Renal cortical epithelial cell (primary cell): ENCODE results near the gene EHD2. TPM values are rescaled to one million over a fixed set of nuclear protein-coding genes. Genes with fewer than 3 reads are reported as not detected.
A peak's percentile ranks its signal among the peaks of the same experiment; 100 is the strongest.
"Not testable (repeated sequence)": the region's sequence is repeated elsewhere in the genome, so short reads cannot be mapped to it uniquely, and the experiment has no call there.

Experiments used
- DNase-seq: peaks from one replicate; pipeline ENCODE4 v3.0.0-alpha.2; 2011; ENCODE audit warnings: low read depth
- total RNA-seq: library from RNA; depleted of rRNA; stranded (reverse); fragments of >200 nt; gene quantifications from 2 replicates; pipeline ENCODE4 v1.2.3, GENCODE V29; 2014

The EHD2 gene, protein sequence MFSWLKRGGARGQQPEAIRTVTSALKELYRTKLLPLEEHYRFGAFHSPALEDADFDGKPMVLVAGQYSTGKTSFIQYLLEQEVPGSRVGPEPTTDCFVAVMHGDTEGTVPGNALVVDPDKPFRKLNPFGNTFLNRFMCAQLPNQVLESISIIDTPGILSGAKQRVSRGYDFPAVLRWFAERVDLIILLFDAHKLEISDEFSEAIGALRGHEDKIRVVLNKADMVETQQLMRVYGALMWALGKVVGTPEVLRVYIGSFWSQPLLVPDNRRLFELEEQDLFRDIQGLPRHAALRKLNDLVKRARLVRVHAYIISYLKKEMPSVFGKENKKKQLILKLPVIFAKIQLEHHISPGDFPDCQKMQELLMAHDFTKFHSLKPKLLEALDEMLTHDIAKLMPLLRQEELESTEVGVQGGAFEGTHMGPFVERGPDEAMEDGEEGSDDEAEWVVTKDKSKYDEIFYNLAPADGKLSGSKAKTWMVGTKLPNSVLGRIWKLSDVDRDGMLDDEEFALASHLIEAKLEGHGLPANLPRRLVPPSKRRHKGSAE
- total RNA-seq = 43.9 and 172 TPM in 2 replicates

DNA sequence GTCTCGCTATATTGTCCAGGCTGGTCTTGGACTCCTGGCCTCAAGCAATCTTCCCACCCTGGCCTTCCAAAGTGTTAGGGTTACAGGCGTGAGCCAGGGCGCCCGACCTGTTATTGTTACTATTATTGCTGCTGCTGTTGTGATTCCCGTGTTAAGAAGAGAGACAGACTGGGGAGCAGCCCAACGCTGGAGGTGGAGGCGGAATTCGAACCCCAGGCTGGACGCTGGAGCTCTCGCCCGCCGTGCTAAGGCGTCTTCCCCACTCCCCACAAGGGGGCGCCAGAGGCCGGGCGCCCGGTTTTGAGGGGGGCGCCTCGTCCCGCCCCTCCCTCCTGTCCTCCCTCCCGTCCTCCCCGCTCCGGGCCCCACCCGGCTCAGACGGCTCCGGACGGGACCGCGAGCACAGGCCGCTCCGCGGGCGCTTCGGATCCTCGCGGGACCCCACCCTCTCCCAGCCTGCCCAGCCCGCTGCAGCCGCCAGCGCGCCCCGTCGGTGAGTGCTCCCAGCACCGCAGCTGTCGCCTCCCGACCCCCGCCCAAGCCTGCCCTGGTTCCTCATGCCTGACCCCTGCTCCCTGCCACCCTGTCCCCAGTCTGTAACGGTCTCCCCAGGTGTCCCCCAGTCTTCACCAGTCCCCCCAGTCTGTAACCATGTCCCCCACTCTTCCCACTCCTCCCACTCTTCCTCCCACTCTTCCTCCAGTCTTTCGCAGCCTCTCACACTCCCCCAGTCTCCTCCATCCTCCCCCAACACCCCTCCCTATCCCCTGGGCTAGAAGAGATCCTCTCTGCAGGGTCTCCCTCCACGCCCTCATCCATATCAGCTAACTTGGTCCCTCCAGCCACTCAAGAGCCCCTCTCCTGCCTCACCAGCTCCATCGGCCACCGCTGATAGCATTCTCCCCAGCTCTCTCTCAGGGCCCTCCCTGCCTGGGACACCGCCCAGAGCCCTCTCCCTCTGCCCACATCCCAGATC, at the start of gene EHD2:
Gene EHD2, plus strand, starts transcription at position 377 of the 976 bp plus-strand sequence. CDS start 3,191 bp downstream, outside the sequence.
- DNase-seq = no peak

DNA sequence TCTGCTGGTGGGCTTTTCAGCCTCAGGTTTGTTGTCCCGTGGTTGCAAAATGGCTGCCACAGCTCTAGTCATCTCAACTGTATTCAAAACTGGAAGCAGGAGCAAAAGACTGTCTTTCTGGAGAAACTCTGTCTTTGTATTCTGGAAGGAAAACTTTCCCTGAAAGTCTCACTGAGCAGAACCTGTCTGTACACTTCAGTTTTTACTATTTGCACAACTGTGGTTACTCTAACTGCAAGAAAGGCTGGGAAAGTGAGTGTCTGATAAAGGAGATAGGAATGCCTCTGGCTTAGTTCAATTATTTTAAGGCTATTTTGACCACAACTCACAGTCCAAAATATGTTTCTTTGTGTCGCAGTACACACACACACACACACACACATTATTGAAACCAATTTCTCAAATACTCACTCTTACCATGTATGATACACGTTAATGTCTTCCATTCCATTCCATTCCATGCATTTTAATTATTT, 49.7 kb upstream of the EHD2 start:
- DNase-seq = peak; percentile 91

DNA sequence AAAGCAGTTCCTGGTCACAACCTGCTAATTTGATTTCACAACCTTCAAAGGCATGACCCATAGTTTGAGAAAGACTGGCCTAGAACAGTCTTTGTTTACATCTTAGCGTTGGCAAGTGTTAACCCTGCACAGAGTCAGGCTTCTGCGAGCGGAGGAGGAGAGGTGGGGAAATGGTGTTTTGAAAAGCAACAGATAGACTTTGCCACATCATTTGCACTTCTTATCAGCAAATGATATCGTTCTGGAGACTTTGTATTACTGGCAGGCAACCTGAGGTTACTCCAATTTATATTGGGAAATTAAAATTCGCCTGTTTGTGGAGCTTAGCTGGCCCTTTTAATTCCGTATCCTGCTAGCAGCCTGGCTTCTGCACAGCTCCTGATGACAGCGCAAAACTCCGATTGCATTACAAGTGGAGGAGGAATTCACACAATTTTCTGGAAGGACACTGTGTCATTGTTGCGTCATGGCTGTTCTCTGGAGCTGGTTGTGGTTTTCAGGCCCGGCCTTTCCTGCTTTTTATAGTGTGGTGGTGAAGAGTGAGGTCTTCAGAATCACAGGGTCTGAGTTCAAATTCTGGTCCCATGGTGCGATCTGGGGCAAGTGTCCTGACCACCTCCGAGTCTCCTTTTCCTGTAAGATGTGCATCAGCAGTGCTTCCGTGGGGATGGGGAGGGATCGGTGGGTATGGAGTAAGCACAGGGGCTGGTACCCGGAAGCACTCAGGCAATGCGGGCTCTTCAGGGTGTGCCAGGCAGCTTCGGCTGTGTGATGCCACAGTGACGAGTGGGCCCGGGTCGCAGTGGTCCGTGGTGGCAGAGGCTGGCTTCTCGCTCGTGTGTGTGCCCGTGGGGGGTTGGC, 49.1 kb upstream of the EHD2 start:
- peak; percentile 91 for DNase-seq

DNA sequence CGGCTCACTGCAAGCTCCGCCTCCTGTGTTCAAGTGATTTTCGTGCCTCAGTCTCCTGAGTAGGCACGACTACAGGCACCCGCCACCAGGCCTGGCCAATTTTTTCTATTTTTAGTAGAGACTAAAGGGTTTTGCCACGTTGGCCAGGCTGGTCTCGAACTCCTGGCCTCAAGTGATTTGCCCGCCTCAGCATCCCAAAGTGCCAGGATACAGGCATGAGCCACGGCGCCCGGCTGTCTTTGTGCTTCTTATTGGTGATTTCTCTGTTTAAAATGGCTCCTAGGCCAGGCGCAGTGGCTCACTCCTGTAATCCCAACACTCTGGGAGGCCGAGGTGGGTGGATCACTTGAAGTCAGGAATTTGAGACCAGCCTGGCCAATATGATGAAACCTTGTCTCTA, 44.7 kb upstream of the EHD2 start:
- not testable (repeated sequence) for DNase-seq

DNA sequence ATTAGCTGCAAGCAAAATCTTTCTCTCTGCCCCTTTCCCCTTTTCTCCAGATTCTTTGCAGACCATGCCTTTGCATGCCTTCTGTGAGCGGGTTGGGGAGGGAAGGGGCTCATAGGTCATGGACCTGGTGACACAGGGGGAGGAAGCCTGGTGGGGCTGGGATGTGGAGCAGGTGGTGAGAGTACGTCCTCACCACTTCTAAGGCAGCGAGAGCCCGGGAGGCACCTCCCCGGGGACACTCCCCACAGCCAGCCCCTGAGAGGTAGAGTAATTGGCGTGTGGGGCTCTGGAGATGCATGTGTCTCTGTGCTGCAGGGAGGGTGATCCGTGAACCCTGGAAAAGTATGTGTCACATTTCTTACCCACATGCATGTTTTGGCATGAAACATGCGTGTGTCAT, 42.5 kb upstream of the EHD2 start:
- DNase-seq = no peak

DNA sequence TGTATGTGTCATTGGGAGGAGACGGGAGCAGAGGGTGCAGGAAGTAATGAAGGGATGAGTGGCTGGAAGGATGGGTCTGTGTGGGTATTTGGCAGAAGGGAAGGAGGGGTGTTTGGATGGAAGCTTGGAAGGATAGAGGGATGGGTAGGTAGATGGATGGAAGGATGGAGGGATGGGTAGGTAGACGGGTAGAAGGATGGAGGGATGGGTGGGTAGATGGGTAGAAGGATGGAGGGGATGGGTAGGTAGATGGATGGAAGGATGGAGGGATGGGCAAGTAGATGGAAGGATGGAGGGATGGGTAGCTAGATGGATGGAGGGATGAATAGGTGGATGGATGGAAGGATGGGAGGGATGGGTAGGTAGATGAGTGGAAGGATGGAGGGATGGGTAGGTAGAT, 41.7 kb upstream of the EHD2 start:
- DNase-seq = no peak

DNA sequence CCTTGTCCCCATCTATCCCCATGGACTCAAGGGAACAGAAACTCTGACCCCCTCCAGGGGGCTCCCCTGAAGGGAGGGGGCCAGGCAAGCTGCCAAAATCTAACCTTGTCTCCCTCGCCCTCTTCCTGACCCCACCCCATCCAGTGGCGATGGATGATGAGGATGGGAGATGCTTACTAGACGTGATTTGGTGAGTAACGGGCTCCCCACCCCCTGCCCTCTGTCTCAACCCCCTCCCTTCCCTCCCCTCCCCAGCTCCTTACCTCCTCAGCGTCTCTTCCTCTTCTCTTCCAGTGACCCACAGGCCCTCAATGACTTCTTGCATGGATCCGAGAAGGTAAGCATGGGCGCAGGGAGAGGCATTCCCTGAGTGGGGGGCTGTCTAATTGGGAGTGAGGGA, 39.8 kb upstream of the EHD2 start:
- DNase-seq = no peak

DNA sequence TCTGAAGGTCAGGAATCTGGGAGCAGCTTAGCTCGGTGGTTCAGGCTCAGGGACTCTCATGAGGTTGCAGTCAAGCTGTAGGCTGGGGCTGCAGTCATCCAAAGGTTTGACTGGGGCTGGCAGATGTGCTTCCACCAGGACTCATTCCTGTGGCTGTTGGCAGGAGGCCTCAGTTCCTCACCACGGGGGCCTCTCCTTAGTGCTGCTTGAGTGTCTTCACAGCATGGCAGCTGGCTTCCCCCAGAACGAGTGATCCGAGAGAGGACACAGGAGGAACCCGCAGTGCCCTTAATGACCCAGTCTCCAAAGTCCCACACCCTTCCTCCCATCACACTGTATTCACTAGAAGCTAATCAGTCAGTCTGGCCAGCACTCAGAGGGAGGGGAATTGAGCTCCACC, 38.7 kb upstream of the EHD2 start:
- no peak for DNase-seq

DNA sequence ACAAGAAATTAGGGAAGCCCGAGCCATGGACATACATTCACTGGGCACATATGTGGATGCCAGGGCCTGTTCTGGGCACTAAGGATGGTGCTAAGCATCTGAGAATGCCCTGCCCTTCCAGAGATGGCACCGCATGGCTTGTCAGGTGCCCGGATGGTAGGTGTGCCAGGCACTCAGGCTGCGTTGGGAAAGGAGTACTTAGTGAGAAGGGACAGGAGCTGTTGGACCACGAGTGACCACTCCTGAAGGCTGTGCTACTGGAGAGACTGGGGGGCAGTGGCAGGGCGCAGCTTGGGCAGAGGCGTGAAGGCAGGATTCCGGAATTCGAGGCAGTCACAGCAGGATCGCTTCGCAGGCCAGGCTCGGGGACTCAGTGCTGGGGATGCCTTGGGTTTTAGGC, 38.0 kb upstream of the EHD2 start:
- no peak for DNase-seq

DNA sequence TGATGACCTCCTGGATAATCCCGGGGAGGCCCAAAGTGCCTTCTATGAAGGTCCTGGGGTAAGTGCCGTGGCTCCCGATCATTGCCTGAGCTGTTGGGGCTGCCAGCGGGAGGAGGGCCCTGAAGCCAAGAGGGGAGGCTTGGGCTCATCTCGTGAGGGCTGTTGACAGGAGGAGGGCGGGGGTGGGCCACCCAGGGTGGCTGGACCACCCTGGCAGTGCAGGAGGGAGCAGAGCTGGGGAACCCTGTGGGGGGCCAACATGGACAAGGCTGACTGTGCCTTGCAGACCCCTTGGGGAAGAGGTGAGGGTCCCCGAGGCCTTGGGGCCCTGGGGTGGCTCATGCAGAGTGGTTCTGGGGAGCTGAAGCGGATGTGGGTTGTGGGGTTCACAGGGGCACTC, 37.4 kb upstream of the EHD2 start:
- DNase-seq = no peak

DNA sequence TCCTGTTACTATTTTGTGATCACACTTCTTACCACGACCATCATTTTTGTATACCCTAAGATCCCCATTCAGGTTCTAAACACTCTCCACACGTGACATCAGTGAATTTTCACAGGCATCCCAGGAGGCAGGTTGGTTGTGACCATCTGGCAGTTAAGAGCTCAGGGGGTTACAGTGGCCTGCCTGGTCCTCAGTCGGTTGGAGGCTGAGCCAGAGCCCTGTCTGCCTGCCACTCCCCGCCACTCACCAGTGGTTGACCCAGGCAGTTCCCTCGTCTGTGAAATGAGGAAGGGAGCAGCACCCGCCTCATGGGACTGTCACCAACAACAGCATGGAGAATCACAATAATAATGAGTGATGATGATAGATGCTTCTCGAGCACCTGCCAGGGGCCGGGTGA, 36.4 kb upstream of the EHD2 start:
- DNase-seq = no peak

DNA sequence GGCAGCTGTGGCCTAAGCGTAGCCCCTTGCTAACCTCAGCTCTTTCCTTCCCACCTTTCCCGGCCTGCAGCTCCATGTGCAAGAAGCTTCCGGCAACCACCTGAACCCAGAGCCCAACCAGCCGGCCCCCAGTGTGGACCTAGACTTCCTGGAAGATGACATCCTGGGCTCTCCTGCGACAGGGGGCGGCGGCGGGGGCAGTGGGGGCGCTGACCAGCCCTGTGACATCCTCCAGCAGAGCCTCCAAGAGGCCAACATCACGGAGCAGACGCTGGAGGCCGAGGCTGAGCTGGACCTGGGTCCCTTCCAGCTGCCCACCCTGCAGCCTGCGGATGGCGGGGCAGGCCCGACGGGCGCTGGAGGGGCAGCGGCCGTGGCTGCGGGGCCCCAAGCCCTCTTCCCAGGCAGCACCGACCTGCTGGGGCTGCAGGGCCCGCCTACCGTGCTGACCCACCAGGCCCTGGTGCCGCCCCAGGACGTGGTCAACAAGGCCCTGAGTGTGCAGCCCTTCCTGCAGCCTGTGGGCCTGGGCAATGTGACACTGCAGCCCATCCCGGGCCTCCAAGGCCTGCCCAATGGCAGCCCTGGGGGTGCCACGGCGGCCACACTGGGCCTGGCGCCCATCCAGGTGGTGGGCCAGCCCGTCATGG, 33.8 kb upstream of the EHD2 start:
- no peak for DNase-seq

DNA sequence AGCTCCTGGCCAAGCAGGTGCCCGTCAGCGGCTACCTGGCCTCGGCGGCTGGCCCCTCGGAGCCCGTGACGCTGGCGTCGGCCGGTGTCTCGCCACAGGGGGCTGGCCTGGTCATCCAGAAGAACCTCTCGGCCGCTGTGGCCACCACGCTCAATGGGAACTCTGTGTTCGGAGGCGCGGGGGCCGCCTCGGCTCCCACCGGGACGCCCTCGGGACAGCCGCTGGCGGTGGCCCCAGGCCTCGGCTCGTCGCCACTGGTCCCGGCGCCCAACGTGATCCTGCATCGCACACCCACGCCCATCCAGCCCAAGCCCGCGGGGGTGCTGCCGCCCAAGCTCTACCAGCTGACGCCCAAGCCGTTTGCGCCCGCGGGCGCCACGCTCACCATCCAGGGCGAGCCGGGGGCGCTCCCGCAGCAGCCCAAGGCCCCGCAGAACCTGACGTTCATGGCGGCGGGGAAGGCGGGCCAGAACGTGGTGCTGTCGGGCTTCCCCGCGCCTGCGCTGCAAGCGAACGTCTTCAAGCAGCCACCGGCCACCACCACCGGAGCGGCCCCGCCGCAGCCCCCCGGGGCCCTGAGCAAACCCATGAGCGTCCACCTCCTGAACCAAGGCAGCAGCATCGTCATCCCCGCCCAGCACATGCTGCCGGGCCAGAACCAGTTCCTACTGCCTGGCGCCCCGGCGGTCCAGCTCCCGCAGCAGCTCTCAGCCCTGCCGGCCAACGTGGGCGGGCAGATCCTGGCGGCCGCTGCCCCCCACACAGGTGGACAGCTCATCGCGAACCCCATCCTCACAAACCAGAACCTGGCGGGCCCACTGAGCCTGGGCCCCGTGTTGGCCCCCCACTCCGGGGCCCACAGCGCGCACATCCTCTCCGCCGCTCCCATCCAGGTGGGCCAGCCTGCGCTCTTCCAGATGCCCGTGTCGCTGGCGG, 33.0 kb upstream of the EHD2 start:
- DNase-seq = no peak

DNA sequence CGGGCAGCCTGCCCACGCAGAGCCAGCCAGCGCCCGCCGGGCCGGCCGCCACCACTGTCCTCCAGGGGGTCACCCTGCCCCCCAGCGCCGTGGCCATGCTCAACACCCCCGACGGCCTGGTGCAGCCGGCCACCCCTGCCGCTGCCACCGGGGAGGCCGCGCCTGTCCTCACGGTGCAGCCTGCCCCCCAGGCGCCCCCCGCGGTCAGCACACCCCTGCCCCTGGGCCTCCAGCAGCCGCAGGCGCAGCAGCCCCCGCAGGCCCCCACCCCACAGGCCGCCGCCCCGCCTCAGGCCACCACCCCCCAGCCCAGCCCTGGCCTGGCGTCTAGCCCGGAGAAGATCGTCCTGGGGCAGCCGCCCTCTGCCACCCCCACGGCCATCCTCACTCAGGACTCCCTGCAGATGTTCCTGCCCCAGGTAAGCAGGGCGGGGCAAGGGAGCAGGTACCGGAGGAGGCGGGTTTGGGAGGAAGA, 32.3 kb upstream of the EHD2 start:
- no peak for DNase-seq

DNA sequence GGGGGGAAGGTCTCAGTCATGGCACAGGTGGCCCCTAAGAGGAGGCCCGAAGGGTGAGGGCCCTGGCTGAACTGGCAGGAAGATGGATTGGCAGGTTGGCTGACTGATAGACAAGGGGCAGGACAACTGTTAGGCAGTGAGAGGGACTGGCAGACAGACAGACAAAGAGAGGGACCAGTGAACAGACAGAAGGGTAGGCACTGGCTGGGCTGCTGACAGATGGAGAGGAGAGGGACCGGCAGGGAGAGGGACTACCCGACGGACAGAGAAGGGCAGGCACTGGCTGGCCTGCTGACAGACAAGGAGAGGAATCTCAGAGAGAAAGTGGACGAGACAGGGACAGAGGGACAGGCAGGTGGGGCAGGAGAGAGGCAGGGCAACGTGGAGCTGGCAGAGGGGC, 31.8 kb upstream of the EHD2 start:
- no peak for DNase-seq

DNA sequence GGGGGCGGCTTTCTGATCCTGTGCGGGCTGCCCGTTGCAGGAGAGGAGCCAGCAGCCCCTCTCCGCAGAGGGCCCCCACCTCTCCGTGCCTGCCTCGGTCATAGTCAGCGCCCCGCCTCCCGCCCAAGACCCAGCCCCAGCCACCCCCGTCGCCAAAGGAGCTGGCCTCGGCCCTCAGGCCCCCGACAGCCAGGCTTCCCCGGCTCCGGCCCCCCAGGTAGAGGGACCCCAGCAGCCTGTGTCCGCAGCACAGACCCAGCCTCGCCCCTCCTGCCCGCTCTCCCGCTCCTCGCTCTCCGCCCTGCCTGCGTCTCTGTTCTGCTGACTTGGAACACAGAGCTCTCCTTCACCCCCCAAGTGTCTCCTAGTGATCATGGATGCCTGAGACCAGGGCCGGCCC, 31.3 kb upstream of the EHD2 start:
- DNase-seq = no peak

DNA sequence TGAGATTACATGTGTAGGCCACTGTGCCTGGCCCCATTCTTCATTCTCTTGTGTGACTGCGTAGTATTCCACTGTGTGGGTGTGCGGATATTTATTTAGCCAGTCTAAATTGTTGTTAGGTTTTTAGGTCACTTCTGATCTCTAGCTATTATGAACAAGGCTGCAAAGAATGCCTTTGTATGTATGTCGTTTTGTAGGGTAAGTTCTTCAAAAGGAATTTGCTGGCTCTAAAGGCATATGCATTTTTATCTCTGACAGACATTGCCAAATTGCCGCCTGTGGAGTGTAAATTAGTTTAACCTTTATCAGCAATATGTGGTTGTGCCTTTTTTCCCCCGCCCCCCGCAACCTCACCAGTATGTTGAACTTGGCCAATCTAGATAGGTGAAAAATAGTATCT, 30.3 kb upstream of the EHD2 start:
- DNase-seq = no peak

DNA sequence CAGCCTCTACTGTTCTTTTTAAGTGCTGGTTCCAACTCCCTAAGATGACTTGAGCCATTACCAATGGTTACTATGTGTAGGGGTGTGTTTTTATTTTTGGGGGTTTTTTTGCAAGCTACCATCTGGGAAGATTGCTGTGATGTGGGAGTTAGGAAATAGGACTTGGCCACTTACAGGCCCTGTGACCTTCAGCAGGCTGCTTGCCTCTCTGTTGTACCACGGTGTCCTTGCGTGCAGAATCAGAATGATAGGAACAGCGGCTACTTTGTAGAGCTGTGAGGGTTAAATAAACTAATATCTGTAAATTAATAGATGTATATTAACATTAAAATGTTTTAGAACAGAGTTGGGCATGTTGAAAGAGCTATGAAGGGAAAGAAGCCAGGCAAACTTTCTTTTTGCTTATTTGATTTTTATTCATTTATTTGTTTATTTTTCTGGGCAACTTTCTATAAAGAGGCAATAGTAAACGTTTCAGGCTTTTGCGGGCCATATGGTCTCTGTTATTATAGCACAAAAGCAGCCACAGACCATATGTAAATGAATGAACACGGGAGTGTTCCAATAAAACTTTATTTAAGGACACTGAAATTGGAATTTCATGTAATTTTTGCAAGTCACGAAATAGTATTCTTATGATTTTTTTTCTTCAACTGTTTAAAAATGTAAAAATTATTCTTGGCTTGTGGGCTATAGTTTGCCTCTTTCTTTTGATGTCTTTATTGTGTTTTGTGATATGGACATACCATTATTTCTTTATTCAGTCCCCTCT, 26.4 kb upstream of the EHD2 start:
- DNase-seq = no peak

DNA sequence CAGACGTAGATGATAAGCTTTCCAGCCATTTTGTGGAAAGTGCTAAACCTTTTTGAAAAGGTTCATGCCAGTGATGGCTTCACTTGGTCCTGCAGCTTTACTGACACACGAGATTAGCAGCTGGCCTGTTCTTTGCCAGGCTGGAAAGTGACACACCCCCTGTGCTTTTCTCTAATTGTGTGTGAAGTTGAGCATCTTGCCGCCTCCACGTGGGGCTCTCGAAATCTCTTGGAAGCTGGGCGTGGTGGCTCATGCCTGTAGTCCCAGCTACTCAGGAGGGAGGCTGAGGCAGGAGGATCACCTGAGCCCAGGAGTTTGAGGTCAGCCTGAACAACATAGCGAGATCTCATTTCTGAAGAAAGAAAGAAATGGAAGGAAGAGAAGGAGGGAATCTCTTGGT, 25.3 kb upstream of the EHD2 start:
- DNase-seq = no peak
